GM18873 (cell line): Measurements from ENCODE around the gene PLCB1.

Experiments
- ATAC-seq: cut with Tn5 transposase; IDR thresholded peaks from one replicate; pipeline ENCODE4 v1.9.1; 2021; ENCODE audit warnings: mild to moderate bottlenecking, moderate library complexity, moderate number of reproducible peaks; ENCODE audit not compliant: unreplicated experiment, low FRiP score

The PLCB1 gene

DNA sequence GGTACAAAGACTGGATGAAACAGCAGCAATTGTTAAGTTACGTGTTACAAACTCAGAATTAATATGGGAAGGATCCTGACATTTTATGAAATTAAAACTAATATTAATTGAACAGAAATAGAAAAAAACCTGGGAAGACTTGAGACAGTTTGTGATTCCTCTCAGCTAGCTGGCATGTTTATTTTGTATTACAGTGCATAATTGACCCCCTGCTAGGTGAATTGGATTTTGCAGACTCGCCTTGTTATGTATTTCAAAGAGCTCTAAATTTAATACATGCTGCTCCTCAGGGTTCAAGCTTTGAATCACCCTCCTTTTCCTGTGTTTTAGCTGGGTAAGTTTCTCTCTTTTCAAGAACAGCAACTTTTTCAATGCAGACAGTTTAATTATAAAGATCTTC, 339.4 kb downstream of the PLCB1 start:
- ATAC-seq, result no peak

DNA sequence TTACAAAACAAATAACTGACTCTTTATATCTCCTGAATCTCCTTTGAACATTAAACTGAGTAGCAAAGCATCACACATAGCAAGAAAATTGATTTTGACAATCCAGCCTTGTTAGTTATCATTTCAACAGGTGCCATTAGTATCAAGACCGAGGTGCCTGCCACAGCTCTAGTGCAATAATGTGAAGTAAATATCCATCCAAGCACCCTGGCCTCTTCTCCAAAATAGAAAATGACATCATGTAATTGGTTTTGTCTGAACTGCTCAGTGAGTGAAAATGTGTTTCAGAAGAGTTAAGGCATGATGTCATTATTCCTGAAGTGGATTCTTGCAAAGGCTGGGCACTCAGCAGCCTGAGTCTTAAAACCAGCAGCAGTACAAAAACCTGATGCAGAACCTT, 341.4 kb downstream of the PLCB1 start:
- ATAC-seq, result no peak

DNA sequence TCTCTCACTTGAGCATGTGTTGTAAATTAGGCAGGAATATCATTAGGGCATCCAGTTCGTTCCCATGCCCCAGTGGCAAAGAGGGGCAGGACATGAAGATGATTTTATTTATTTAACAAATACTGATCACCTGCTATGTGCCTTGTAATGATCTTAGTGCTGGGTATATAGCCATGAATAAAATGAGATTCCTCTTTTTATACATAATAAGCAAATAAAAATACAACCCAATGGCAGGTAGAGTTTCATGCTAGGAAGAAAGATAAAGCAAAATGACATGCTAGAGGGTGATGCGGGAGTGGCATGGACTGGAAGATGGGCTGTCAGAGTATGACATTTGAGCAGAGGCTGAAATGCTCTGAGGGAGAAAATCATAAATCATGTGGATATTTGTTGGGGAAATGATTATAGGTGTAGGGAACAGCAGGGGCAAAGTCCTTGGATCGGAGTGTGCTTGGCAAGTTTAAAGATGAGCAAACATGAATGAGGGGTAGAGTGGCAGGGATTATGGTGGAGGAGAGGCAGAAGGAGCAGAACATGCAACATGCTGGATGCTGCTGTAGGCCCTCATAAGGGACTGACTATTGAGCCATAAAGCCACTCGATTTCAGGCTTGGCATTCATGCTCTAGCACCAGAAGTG, 342.1 kb downstream of the PLCB1 start:
- no peak for ATAC-seq

GRCh38 chr20:8476021-8476420, 344.0 kb downstream of the PLCB1 start:
- no peak for ATAC-seq

DNA sequence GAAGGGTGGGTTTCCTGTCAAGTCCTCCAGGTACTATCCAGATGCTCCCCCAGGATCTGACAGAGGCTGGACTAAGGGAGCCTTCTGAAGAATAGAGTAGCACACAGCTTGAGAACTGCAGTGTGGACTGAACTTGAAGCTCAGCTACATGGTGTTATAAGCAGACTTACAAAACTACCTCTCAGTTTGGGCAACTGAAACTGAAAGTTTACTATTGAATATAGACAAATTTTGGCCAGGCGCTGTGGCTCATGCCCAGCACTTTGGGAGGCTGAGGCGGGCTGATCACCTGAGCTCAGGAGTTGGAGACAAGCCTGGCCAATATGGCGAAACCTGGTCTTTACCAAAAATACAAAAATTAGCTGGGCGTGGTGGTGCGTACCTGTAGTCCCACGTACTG, 348.5 kb downstream of the PLCB1 start:
- no peak for ATAC-seq

DNA sequence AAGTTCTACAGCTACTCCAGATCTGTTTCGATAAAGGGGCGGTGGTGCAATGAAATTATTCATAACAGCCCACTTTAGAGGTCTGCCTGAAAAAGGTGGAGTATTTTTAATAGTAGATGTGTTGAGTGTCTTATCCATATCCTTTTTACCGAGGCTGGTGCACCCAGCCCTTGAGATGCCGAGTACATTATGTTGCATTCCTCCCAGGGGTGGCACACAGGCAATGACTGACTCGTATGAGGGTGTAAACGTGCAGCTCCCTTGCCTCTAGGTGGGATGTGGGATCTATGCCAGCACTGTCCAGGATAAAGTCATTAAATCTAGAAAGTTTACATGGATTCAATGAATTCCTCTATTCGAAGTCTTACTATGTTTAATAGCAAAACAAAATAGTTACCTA, 355.6 kb downstream of the PLCB1 start:
- ATAC-seq, result no peak

DNA sequence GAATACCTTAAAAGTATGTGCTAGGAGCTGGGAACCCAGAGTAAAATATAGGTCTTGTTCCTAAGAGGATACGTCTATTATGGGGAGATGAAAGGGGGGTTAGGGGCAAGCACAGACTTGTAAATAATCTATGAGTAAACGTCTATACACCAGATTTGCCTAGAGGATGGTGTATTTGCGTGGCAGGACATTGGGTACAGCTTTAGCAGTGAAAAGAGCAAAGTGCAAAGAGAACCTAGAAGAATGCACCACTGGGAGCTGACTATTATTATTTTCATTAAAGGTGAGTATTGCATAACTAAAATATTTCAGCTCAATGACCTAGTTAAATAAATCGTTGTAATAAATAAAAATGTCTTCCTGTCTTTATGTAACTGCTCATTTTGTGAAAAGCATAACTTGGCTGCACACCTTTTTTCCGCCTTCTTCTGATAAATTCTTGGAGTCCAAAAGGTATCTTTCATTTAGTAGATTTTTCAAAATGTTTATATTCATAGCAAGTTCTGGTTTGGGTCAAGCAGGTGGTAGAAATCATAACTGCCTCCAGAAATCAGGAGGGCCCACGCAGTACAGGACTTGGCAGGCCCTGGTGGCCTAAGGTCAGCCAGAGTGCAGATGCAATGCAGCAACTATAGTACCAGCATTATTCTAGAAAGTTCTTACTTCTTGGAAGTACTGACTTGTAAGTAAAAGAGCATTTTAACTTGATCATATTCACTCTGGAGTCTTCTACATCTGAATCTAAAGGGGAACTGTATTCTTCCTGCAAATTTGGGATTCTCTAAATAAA, 357.2 kb downstream of the PLCB1 start:
- ATAC-seq, result no peak

DNA sequence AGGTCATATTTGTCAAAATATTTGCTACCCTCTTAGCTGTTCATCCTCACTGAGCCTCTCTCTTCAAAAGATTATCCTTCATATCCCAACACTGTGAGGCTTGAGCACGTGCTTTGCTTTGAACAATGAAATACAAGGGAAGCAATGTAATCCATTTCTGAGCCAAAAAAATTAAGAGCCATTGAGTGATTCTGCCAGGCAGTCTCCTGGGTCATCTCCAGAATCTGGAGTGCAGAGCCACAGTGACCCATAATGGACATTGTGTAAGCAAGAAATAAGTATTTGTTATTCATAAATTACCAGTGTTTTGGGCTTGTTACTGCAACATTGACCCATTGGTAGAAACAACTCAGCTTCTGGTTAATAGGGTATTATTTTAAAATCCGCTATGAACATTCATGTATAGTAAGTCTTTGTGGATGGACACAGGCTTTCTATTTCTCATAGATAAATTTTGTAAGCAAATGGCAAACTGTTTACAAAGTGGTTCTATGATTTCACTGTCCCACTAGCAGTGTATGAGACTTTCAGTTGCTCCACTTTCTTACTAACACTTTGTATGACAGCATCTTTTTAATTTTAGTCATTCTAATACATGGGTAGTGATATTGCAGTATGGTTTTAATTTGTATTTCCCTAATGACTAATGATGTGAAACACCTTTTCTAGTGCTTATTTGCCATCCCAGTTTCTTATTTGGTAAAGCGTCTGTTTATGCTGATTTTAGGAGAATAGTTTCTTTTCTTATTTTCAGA, 358.2 kb downstream of the PLCB1 start:
- ATAC-seq, result no peak

GRCh38 chr20:8492173-8492572, 360.1 kb downstream of the PLCB1 start:
- ATAC-seq, result no peak

DNA sequence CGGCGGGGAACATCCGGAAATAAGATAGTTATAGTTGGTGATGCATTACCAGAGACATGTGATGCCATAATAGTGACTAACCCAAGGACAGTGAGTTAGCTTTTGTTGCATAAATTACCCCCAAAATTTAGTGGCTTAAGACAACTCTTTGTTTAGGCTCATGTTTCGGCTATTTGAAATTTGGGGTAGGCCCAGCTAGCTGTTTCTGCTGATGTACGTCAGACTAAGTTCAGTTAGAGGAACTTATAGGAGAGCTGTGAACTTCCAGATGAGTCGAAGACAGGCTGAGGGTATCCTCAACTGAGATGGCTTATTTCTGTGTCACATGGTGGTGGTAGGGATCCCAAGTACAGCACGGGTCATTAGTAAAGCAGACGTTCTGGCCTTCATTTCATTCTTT, 366.5 kb downstream of the PLCB1 start:
- no peak for ATAC-seq

- ATAC-seq, result no peak
Observed at GRCh38 chr20:8504030-8504429, 372.0 kb downstream of the PLCB1 start.

GRCh38 chr20:8505476-8506200, 373.6 kb downstream of the PLCB1 start:
- ATAC-seq, result no peak

DNA sequence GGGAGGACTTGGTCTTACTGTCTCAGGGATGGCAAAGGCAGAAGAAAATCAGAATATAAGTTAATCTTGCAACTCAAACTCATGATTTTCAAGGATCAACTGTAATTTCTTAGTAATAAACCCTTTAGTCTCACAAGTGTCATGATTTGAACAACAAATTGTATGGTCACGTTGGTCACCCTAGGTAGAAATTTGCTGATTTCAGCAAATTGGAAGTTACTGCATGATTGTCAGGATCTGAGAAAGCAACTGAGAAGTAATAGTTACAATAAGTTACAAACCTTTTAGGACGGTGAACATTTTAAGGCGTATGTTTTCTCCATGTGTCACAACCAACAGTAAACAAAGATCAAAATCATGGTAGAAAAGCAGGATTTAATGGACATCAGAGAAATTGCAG, 375.2 kb downstream of the PLCB1 start:
- no peak for ATAC-seq

DNA sequence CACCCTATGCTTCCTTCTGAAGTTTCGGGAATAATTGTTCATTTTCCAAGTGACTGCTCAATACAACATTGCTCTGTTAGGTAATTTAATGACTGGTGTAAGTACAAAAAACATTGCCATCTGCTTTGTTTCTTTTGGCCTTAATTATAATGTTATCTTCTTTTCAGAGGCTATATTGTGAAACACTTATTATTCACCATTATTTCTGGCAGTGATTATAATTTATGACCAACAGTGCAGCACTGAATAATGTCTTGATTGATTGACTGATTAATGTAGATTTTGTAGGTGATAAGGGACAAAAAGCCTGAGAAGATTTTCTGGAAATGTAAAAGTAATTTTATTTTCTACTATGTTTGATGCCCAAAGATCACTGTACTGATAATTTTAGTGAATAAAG, 377.7 kb downstream of the PLCB1 start:
- ATAC-seq, result no peak

DNA sequence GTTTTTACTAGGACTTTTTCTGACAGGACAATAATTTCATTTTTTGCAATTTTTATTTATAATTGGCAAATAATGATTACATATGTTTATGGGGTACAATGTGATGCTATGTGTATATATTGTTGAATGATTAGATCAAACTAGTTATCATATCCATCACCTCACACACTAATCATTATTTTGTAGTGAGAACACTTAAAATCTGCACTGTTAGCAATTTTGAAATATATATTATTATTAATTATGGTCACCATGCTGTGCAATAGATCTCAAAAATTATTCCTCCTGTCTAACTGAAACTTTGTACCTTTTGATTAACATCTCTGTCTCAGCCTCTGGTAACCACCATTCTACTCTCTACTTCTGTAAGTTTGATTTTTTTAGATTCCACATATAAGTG, 378.7 kb downstream of the PLCB1 start:
- no peak for ATAC-seq

DNA sequence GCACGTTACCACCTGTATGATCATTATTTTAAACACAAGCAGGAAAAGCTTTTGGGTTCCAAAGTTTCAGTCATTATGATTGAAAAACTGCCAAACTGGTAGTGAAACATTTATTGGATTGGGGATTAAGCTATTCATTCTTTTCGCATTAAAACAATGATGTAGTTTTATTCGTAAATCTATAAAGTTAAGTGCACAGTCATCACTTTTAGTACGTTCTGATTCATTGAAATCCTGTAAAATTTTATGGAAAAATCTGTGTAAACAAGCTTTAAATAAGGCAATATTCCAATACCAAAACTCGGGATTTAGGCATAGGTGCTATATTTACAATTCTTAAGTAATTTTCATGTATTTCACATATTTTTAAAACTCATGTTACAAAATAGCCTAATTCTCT, 379.9 kb downstream of the PLCB1 start:
- ATAC-seq, result no peak

DNA sequence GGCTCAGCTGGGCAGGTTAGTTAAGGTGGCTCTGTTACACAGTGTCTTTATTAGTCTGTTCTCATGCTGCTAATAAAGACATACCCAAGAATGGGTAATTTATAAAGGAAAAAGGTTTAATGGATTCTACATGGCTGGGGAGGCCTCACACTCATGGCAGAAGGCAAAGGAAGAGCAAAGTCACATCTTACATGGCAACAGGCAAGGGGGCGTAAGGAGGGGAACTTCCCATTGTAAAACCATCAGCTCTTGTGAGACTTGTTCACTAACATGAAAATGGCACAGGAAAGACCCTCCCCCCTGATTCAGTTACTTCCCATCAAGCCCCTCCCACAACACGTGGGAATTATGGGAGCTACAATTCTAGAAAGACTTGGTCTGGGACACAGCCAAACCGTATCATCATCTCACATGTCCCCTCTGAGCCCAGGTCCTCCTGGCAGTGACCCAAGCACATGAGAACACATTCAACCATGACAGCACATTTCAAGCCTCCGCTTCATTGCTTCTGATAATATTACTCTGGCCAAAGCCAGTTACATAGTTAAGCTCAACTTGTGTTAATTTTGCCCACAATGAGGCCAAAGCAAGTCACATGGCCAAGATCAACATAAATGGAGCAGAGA, 383.9 kb downstream of the PLCB1 start:
- ATAC-seq, result no peak

DNA sequence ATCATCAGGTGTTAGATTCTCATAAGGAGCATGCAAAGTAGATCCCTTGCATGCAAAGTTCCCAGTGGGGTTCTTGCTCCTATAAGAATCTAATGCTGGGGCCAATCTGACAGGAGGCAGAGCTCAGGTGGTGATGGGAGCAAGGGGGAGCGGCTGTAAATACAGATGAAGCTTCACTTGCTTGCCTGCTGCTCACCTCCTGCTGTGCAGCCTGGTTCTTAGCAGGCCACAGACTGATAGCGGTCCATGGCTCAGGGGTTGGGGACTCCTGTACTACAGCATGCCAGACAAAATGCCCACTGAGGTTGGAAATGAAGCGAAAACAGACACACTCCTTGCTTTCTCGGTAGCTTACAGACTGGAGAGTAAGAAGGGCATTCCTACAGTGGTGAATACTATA, 386.8 kb downstream of the PLCB1 start:
- ATAC-seq, result no peak

- ATAC-seq, result no peak
Observed at GRCh38 chr20:8519887-8520286, 387.8 kb downstream of the PLCB1 start.

DNA sequence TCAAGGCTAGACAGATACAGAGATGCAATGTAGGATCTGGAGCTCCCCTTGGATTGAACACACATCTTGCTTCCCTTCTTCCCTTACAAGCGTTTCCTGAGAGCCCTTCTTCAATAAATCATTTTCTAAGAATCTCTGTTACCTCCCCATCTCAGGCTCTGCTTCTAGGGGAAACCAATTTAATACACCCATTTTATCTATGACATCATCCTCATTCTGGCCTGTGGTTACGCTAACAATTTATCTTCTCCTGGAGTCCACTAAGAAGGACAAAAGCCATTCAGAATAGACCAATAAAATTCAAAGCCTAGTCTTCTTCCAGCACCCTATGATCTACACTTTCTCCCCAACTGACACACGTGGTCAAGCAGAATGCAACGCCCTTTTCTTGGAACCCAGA, 390.1 kb downstream of the PLCB1 start:
- no peak for ATAC-seq
